IPS-18a (cell line): ENCODE measurements around the gene UGCG.
"Not testable (repeated sequence)": the region's sequence is repeated elsewhere in the genome, so short reads cannot be mapped to it uniquely, and the experiment has no call there.

Experiments used
- H3K27ac ChIP-seq: one replicate; pipeline ENCODE4 v1.5.1; 2013; ENCODE audit warnings: low read length
- H3K27me3 ChIP-seq: one replicate; pipeline ENCODE4 v1.6.1; 2013; ENCODE audit warnings: mild to moderate bottlenecking, low read length; ENCODE audit not compliant: control insufficient read depth, insufficient read depth
- H3K36me3 ChIP-seq: one replicate; pipeline ENCODE4 v1.6.1; 2013; ENCODE audit warnings: low read depth, low read length; ENCODE audit not compliant: control insufficient read depth
- H3K4me1 ChIP-seq: one replicate; pipeline ENCODE4 v1.6.1; 2013; ENCODE audit warnings: low read depth, low read length; ENCODE audit not compliant: control insufficient read depth
- H3K4me3 ChIP-seq: one replicate; pipeline ENCODE4 v1.5.1; 2013; ENCODE audit warnings: low read length
- H3K9ac ChIP-seq: one replicate; pipeline ENCODE4 v1.6.1; 2013; ENCODE audit warnings: mild to moderate bottlenecking, low read length, moderate library complexity
- H3K9me3 ChIP-seq: one replicate; pipeline ENCODE4 v1.6.1; 2013; ENCODE audit warnings: low read depth, low read length; ENCODE audit not compliant: control insufficient read depth

The UGCG gene

GRCh38 chr9:111943200-111943599 is 46.6 kb downstream of the UGCG start:
- Histone ChIP-seq H3K4me3 (no peak overlapping the region), H3K9ac (no peak overlapping the region), H3K27me3 (no peaks in the 10 kb centered on the region), H3K36me3 (no peaks in the 10 kb centered on the region), H3K9me3 (no peaks in the 10 kb centered on the region), H3K4me1 (no peaks in the 10 kb centered on the region), H3K27ac (no peak overlapping the region)

GRCh38 chr9:111943746-111944145 is 47.1 kb downstream of the UGCG start:
- H3K9ac ChIP-seq: no peak overlapping the region
- H3K4me3 ChIP-seq: no peak overlapping the region
- H3K36me3 ChIP-seq: no peaks in the 10 kb centered on the region
- H3K27ac ChIP-seq: no peak overlapping the region
- no peaks in the 10 kb centered on the region for H3K27me3 ChIP-seq
- H3K9me3 ChIP-seq: no peaks in the 10 kb centered on the region
- no peaks in the 10 kb centered on the region for H3K4me1 ChIP-seq

- H3K27ac ChIP-seq: no peak overlapping the region
Measured at GRCh38 chr9:111944241-111944866, 47.7 kb downstream of the UGCG start.

GRCh38 chr9:111945216-111945615 is 48.6 kb downstream of the UGCG start:
- H3K36me3 ChIP-seq: no peaks in the 10 kb centered on the region
- no peaks in the 10 kb centered on the region for H3K27me3 ChIP-seq
- H3K9me3 ChIP-seq: no peaks in the 10 kb centered on the region
- H3K4me3 ChIP-seq: no peak overlapping the region
- no peak overlapping the region for H3K9ac ChIP-seq
- no peak overlapping the region for H3K27ac ChIP-seq
- H3K4me1 ChIP-seq: no peaks in the 10 kb centered on the region

More at GRCh38 chr9:111944241-111944866, 47.7 kb downstream of the UGCG start:
- Histone ChIP-seq H3K9ac (no peak overlapping the region), H3K9me3 (no peaks in the 10 kb centered on the region), H3K4me3 (no peak overlapping the region), H3K27me3 (no peaks in the 10 kb centered on the region), H3K4me1 (no peaks in the 10 kb centered on the region), H3K36me3 (no peaks in the 10 kb centered on the region)

GRCh38 chr9:111948109-111948508 is 51.5 kb downstream of the UGCG start:
- not testable (repeated sequence) for H3K9ac ChIP-seq, H3K36me3 ChIP-seq, H3K4me3 ChIP-seq

GRCh38 chr9:111948951-111949350 is 52.3 kb downstream of the UGCG start:
- Histone ChIP-seq H3K9ac (no peak overlapping the region), H3K27ac (no peak overlapping the region), H3K27me3 (no peaks in the 10 kb centered on the region), H3K36me3 (no peaks in the 10 kb centered on the region), H3K4me1 (no peaks in the 10 kb centered on the region), H3K9me3 (no peaks in the 10 kb centered on the region), H3K4me3 (no peak overlapping the region)

More at GRCh38 chr9:111948109-111948508, 51.5 kb downstream of the UGCG start:
- H3K4me1 ChIP-seq, H3K27ac ChIP-seq, H3K9me3 ChIP-seq, H3K27me3 ChIP-seq: not testable (repeated sequence)

GRCh38 chr9:111949919-111950318 is 53.3 kb downstream of the UGCG start:
- Histone ChIP-seq H3K9ac (no peak overlapping the region), H3K27me3 (no peaks in the 10 kb centered on the region), H3K4me3 (no peak overlapping the region), H3K27ac (no peak overlapping the region), H3K36me3 (no peaks in the 10 kb centered on the region), H3K9me3 (no peaks in the 10 kb centered on the region), H3K4me1 (no peaks in the 10 kb centered on the region)

GRCh38 chr9:111952559-111952958 is 55.9 kb downstream of the UGCG start:
- Histone ChIP-seq H3K4me1 (peaks cover 5% of the 10 kb centered on the region), H3K9me3 (no peaks in the 10 kb centered on the region), H3K27ac (no peak overlapping the region), H3K27me3 (no peaks in the 10 kb centered on the region), H3K4me3 (no peak overlapping the region), H3K9ac (no peak overlapping the region), H3K36me3 (no peaks in the 10 kb centered on the region)

- Histone ChIP-seq H3K4me1 (peaks cover 5% of the 10 kb centered on the region), H3K27ac (no peak overlapping the region)
Measured at GRCh38 chr9:111953444-111953843, 56.8 kb downstream of the UGCG start.

GRCh38 chr9:111955048-111955447 is 58.4 kb downstream of the UGCG start:
- H3K9me3 ChIP-seq: no peaks in the 10 kb centered on the region
- H3K27me3 ChIP-seq: no peaks in the 10 kb centered on the region
- peaks cover 5% of the 10 kb centered on the region for H3K4me1 ChIP-seq
- no peaks in the 10 kb centered on the region for H3K36me3 ChIP-seq
- no peak overlapping the region for H3K4me3 ChIP-seq
- no peak overlapping the region for H3K9ac ChIP-seq
- no peak overlapping the region for H3K27ac ChIP-seq

More at GRCh38 chr9:111953444-111953843, 56.8 kb downstream of the UGCG start:
- Histone ChIP-seq H3K9me3 (no peaks in the 10 kb centered on the region), H3K27me3 (no peaks in the 10 kb centered on the region), H3K4me3 (no peak overlapping the region), H3K9ac (no peak overlapping the region), H3K36me3 (no peaks in the 10 kb centered on the region)

GRCh38 chr9:111957856-111958631 is 61.4 kb downstream of the UGCG start:
- H3K9me3 ChIP-seq: no peaks in the 10 kb centered on the region
- no peaks in the 10 kb centered on the region for H3K27me3 ChIP-seq
- H3K9ac ChIP-seq: no peak overlapping the region
- peaks cover 5% of the 10 kb centered on the region for H3K4me1 ChIP-seq
- H3K27ac ChIP-seq: no peak overlapping the region
- H3K36me3 ChIP-seq: no peaks in the 10 kb centered on the region
- no peak overlapping the region for H3K4me3 ChIP-seq
